GM10266 (cell line): ENCODE results near the gene ROBO4.

Experiments
- DNase-seq: peaks from one replicate; pipeline ENCODE4 v3.0.0; 2012; ENCODE audit errors: extremely low spot score
- CTCF ChIP-seq: IDR thresholded peaks from 2 replicates; pipeline ENCODE4 v1.5.1; 2012; ENCODE audit warnings: mild to moderate bottlenecking, low read depth; ENCODE audit not compliant: control insufficient read depth, insufficient read depth; ENCODE audit errors: missing control alignments

Gene ROBO4

DNA sequence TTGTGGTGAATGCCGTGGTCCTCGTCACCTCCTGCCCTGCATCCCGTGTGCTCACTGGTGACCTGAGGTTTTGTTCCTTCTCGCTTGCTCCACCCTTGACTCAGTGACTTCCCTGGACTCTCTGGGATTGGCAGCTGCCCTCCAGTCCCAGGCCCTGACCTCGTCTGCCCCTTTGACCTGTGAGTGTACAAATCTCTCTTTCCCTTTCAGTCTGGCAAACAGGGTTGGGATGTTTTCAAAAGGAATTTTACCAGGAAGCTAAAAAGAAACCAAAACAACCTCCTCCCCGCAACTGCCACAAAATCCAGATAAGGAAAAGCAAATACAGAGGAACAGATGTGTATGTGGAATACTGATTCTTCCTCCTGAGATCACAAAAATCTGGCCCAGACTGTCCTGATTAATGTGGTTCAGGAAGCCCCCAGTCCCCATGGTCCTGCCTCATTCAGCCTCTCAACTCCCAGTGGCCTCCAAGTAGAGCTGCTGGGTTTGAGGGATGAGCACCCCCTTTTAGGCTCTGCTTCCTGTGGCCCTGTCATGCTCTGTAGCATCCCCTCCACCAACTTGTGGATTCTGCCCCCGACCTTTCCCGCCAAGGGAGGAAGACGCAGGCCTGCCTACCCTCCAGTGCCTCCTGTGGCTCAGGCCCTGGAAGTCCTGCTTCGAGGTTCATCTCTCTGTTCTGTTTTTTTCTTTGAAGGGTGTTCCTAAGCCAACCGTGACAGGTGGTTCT, 15.2 kb downstream of the ROBO4 start:
- no peak for TF ChIP-seq CTCF
- no peak for DNase-seq

- TF ChIP-seq CTCF = no peak
- no peak for DNase-seq
These were observed 16.7 kb downstream of the ROBO4 start for GRCh38 chr11:124880958-124881357.

DNA sequence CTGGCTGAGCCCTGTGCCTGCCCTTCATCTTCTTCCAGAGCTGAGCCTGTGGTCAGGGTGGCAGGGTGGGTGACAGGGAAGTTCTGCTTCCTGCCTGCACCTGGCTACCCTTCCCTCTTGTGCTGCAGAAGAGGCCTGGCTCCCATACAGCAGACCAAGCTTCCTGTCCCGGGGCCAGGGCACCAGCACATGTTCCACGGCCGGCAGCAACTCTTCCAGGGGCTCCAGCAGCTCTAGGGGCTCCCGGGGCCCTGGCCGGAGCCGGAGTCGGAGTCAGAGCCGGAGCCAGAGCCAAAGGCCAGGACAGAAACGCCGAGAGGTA, 17.4 kb downstream of the ROBO4 start:
- no peak for DNase-seq
- no peak for TF ChIP-seq CTCF

DNA sequence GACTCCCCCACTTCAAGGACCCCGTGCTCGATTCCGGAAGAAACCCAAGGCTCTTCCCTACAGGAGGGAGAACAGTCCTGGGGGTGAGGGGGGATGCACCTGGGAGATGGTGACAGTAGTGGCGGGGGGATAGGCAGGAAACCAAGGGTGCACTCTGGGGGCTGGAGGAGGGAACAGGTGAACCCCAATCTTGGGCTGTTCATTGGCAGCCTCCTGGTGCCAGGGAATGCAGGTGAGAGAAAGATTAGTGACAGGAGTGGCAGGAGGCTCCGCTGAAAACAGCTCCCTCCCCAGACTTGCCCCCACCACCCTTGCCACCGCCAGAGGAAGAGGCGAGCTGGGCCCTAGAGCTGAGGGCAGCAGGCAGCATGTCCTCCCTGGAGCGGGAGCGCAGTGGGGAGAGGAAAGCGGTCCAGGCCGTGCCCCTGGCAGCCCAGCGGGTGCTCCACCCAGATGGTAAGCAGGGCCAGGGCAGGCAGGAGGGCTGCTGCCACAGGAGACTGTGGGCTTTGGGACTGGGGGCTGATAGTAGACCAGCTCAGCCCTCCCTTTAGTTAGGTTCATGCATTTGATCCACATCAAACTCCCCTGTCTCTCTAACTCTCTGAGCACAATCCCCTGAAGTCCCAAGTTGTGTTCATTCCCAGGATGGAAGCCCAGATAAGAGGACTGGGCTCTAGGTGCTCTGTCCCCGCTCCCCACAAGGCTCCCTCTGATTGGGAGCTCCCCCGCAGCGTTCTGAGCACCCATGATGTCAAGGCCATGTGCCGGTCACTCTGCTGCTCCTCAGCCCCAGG, 18.0 kb downstream of the ROBO4 start:
- DNase-seq = no peak
- TF ChIP-seq CTCF = no peak

- no peak for DNase-seq
- TF ChIP-seq CTCF = no peak
These were observed 18.7 kb downstream of the ROBO4 start for GRCh38 chr11:124878759-124879492.

- TF ChIP-seq CTCF = no peak
- DNase-seq = no peak
These were observed 19.5 kb downstream of the ROBO4 start for GRCh38 chr11:124877910-124878758.
